ENCODE results near the gene LRIT2. TPM values are rescaled to one million over a fixed set of nuclear protein-coding genes. Genes with fewer than 3 reads are reported as not detected.
A peak's percentile ranks its signal among the peaks of the same experiment; 100 is the strongest.

Gene LRIT2
- total RNA-seq, 4 donors from 2014 or later = not detected

DNA sequence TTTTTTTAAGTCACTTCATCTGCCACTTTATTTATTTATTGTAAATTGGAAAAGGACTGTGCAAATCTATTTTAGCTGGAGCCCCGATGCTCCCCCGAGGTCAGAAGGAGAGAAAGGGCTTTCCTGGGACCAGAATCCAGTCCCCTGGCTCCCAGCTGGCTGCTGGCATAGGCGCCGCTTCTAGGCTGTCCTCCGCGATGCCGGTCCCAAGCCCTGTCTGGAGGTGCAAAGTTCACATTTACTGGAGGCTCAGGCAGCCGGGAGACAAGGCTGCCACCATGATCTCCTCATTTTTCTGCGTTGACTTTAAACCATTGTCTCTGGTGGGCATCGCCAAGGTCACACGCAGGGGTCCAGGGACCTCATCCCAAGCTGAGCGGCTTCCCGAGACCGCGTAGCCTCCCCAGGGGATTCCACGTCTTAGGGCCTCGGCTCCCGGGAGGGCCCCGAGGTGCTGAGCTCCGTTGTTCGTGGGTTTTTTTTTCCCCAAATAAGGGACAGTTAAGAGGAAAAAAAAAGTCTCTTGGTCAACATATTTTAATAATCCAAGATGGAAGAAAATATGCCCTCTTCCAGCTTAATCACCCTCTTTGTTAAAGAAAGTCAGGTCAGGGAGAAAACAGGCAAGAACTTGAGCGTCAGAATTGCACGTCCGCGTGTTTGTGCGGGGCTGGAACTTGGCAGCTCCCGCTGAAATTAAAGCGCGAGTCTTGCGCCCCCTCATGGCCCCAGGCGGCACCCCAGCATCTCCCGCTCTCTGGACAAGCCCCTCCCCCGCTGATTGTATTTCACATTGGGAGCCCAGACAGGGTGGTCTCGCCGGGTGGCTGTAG is 31.4 kb upstream of the LRIT2 start:
- no peak overlapping the region for H3K4me3 ChIP-seq
- H3K27ac ChIP-seq = no peak overlapping the region
- H3K9me3 ChIP-seq = no peaks in the 10 kb centered on the region
- intact Hi-C loops (cut with DNase I; ENCODE audit: low total_unique reads) (no loop called here), in situ Hi-C loops (cut with MboI; ENCODE audit: low sequenced_read_pairs in 4 of 4) (no loop called here)
- no peak for DNase-seq
- no peaks in the 10 kb centered on the region for H3K36me3 ChIP-seq
- ATAC-seq = no peak
- TF ChIP-seq POLR2A (IDR thresholded peaks at IDR 0.05) = no peak
- TF ChIP-seq, protein P1, sequence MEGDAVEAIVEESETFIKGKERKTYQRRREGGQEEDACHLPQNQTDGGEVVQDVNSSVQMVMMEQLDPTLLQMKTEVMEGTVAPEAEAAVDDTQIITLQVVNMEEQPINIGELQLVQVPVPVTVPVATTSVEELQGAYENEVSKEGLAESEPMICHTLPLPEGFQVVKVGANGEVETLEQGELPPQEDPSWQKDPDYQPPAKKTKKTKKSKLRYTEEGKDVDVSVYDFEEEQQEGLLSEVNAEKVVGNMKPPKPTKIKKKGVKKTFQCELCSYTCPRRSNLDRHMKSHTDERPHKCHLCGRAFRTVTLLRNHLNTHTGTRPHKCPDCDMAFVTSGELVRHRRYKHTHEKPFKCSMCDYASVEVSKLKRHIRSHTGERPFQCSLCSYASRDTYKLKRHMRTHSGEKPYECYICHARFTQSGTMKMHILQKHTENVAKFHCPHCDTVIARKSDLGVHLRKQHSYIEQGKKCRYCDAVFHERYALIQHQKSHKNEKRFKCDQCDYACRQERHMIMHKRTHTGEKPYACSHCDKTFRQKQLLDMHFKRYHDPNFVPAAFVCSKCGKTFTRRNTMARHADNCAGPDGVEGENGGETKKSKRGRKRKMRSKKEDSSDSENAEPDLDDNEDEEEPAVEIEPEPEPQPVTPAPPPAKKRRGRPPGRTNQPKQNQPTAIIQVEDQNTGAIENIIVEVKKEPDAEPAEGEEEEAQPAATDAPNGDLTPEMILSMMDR (IDR thresholded peaks at IDR 0.05 in 4 of 5, conservative IDR thresholded peaks at IDR 0.05 in 1 of 5) = peak in 3 of 5 experiments; percentile 8 to 47 (median 27)
- peaks cover 8 to 11% (median 8%) of the 10 kb centered on the region in 3 donors for H3K27me3 ChIP-seq
- no peaks in the 10 kb centered on the region for H3K4me1 ChIP-seq

GRCh38 chr10:84254552-84255478 is 29.5 kb upstream of the LRIT2 start:
- H3K27me3 ChIP-seq = peaks cover 8 to 11% (median 8%) of the 10 kb centered on the region in 3 donors
- H3K4me3 ChIP-seq = no peak overlapping the region
- H3K4me1 ChIP-seq = no peaks in the 10 kb centered on the region
- in situ Hi-C loops (cut with MboI; ENCODE audit: low sequenced_read_pairs in 4 of 4) (no loop called here), intact Hi-C loops (cut with DNase I; ENCODE audit: low total_unique reads) (no loop called here)
- DNase-seq (no peak), ATAC-seq (no peak)
- TF ChIP-seq POLR2A (IDR thresholded peaks at IDR 0.05) = no peak
- TF ChIP-seq, protein P1 (IDR thresholded peaks at IDR 0.05 in 4 of 5, conservative IDR thresholded peaks at IDR 0.05 in 1 of 5) = no peak
- no peaks in the 10 kb centered on the region for H3K36me3 ChIP-seq
- no peaks in the 10 kb centered on the region for H3K9me3 ChIP-seq
- no peak overlapping the region for H3K27ac ChIP-seq

DNA sequence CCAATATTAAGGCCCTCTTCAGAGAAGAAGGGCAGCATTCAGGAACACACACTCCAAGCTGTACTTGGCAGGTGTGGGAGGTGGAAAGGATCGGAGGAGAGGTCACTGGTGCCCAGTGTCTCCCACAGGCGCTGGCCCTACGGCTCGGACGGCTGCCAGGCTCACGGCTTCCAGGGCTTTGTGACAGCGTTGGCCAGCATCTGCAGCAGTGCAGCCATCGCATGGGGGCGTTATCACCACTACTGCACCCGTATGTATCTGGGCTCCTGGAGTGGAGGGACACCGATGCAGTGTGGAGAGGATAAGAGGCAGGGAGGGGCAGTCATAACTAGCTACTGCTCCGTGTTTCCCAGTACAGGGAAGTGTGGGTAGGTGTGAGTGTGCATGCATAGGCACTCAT is 23.4 kb upstream of the LRIT2 start:
- ATAC-seq = no peak

DNA sequence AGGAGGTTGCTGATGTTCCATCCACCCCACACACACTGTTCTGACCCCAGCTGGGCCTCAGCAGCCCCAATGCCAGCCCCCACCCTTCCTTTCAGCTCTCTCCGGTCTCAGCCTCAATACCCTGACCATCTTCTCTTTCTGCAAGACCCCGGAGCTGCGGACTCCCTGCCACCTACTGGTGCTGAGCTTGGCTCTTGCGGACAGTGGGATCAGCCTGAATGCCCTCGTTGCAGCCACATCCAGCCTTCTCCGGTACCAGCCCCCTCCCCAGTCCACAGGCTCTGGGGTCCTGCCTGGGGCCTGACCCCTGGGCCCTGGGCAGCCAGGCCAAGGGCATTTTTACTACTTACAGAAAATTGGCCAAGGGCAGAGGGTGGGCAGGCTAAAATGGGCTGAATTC is 22.2 kb upstream of the LRIT2 start:
- H3K27ac ChIP-seq = no peak overlapping the region
- no peak for DNase-seq
- no peaks in the 10 kb centered on the region for H3K9me3 ChIP-seq
- peaks cover 0 to 4% (median 0%) of the 10 kb centered on the region in 3 donors for H3K27me3 ChIP-seq
- H3K4me1 ChIP-seq = no peaks in the 10 kb centered on the region
- no peak for ATAC-seq
- TF ChIP-seq POLR2A (IDR thresholded peaks at IDR 0.05) = no peak
- TF ChIP-seq, protein P1 (IDR thresholded peaks at IDR 0.05 in 4 of 5, conservative IDR thresholded peaks at IDR 0.05 in 1 of 5) = no peak
- in situ Hi-C loops (cut with MboI; ENCODE audit: low sequenced_read_pairs in 4 of 4) = no loop called here
- intact Hi-C loops (cut with DNase I; ENCODE audit: low total_unique reads) = no loop called here
- no peak overlapping the region for H3K4me3 ChIP-seq
- no peaks in the 10 kb centered on the region for H3K36me3 ChIP-seq

More for the DNA sequence above, 23.4 kb upstream of the LRIT2 start:
- no peak for TF ChIP-seq POLR2A (IDR thresholded peaks at IDR 0.05)
- TF ChIP-seq, protein P1 (IDR thresholded peaks at IDR 0.05 in 4 of 5, conservative IDR thresholded peaks at IDR 0.05 in 1 of 5) = no peak
- Histone ChIP-seq H3K4me3 (no peak overlapping the region), H3K4me1 (no peaks in the 10 kb centered on the region), H3K9me3 (no peaks in the 10 kb centered on the region), H3K36me3 (no peaks in the 10 kb centered on the region), H3K27me3 (peaks cover 0 to 4% (median 0%) of the 10 kb centered on the region in 3 donors), H3K27ac (no peak overlapping the region)
- intact Hi-C loops (cut with DNase I; ENCODE audit: low total_unique reads) = no loop called here
- no peak for DNase-seq
- in situ Hi-C loops (cut with MboI; ENCODE audit: low sequenced_read_pairs in 4 of 4) = no loop called here
